Measurements from ENCODE around the gene GDE1. TPM values are rescaled to one million over a fixed set of nuclear protein-coding genes. Genes with fewer than 3 reads are reported as not detected.

The GDE1 gene
- total RNA-seq, 1 experiment from 2014 or later = 65.7 TPM

- DNase-seq (ENCODE audit: low spot score) (no peak), ATAC-seq (no peak)
- POLR2A ChIA-PET = interaction anchor here (1.5 kb wide), 1 partner anchor 21 kb away, joined by 3 read pairs; the partner anchor contains the start of gene CCP110
Observed at GRCh38 chr16:19503461-19504075, 18.3 kb downstream of the GDE1 start.

GRCh38 chr16:19502395-19503131, 19.3 kb downstream of the GDE1 start:
- Mint-ChIP-seq H3K27ac (no peak overlapping the region), H3K4me1 (no peaks in the 10 kb centered on the region), H3K9me3 (no peaks in the 10 kb centered on the region), H3K36me3 (peaks cover 60% of the 10 kb centered on the region), H3K4me3 (no peak overlapping the region), H3K27me3 (ENCODE audit: low read depth) (no peaks in the 10 kb centered on the region)
- POLR2A ChIA-PET = interaction anchor here (1.0 to 1.5 kb wide), 2 partner anchors 22 to 113 kb away, joined by 3 read pairs; partner anchors contain the start of gene CCP110
- ATAC-seq (peak; percentile 61), DNase-seq (ENCODE audit: low spot score) (peak; percentile 79)
- CTCF ChIA-PET = interaction anchor here (0.6 to 3.2 kb wide), 34 partner anchors 9 to 496 kb away, joined by 3 to 32 read pairs (median 4); partner anchors contain the start of genes CCP110, GDE1, TMC5 and VPS35L
- TF ChIP-seq CTCF (IDR thresholded peaks at IDR 0.05) = peak; percentile 63
- TF ChIP-seq ZNF512 (CRISPR knock-in tag; IDR thresholded peaks at IDR 0.05; ENCODE audit: borderline replicate concordance) = no peak
- peak; percentile 95; the same call in 1 of the 2 replicates for TF ChIP-seq ZNF121 (CRISPR knock-in tag; IDR thresholded peaks at IDR 0.05)
- TF ChIP-seq GTF2I (CRISPR knock-in tag; conservative IDR thresholded peaks at IDR 0.05) = peak; percentile 95

More at GRCh38 chr16:19503461-19504075, 18.3 kb downstream of the GDE1 start:
- TF ChIP-seq JAZF1 (CRISPR knock-in tag; IDR thresholded peaks at IDR 0.05) = no peak
- no peak for TF ChIP-seq SMAD4 (CRISPR knock-in tag; IDR thresholded peaks at IDR 0.05)
- TF ChIP-seq NR3C1 (CRISPR knock-in tag; conservative IDR thresholded peaks at IDR 0.05; ENCODE audit: low read depth) = no peak
- TF ChIP-seq TEAD4 (CRISPR knock-in tag; IDR thresholded peaks at IDR 0.05) = no peak
- TF ChIP-seq CDX4 (CRISPR knock-in tag; IDR thresholded peaks at IDR 0.05; ENCODE audit: borderline replicate concordance) = no peak
- TF ChIP-seq ZBTB21 (CRISPR knock-in tag; IDR thresholded peaks at IDR 0.05; ENCODE audit: borderline replicate concordance) = no peak
- TF ChIP-seq TEAD1 (CRISPR knock-in tag; IDR thresholded peaks at IDR 0.05) = no peak
- TF ChIP-seq SMAD3 (CRISPR knock-in tag; IDR thresholded peaks at IDR 0.05; ENCODE audit: borderline replicate concordance) = no peak
- no peak for TF ChIP-seq ZNF121 (CRISPR knock-in tag; IDR thresholded peaks at IDR 0.05)
- TF ChIP-seq ELF4 (CRISPR knock-in tag; IDR thresholded peaks at IDR 0.05; ENCODE audit: low read depth) = no peak
- no peak for TF ChIP-seq ETV6 (CRISPR knock-in tag; IDR thresholded peaks at IDR 0.05)
- no peak overlapping the region for H3K27ac Mint-ChIP-seq
- H3K4me1 Mint-ChIP-seq = no peaks in the 10 kb centered on the region
- H3K4me3 Mint-ChIP-seq = no peak overlapping the region
- CTCF ChIA-PET = interaction anchor here (1.0 to 3.2 kb wide), 13 partner anchors 11 to 418 kb away, joined by 3 to 32 read pairs (median 10); partner anchors contain the start of genes CCP110 and VPS35L
- H3K27me3 Mint-ChIP-seq (ENCODE audit: low read depth) = no peaks in the 10 kb centered on the region
- no peaks in the 10 kb centered on the region for H3K9me3 Mint-ChIP-seq
- peaks cover 57% of the 10 kb centered on the region for H3K36me3 Mint-ChIP-seq

- Mint-ChIP-seq H3K27ac (no peak overlapping the region; the same call in 1 of the 2 replicates), H3K36me3 (peaks cover 40% of the 10 kb centered on the region), H3K4me3 (no peak overlapping the region), H3K4me1 (no peaks in the 10 kb centered on the region), H3K9me3 (no peaks in the 10 kb centered on the region), H3K27me3 (ENCODE audit: low read depth) (no peaks in the 10 kb centered on the region)
- DNase-seq (ENCODE audit: low spot score) (no peak), ATAC-seq (no peak)
- POLR2A ChIA-PET = no interaction called here
- CTCF ChIA-PET = no interaction called here
- TF ChIP-seq MLX (CRISPR knock-in tag; IDR thresholded peaks at IDR 0.05) (no peak), AFF4 (CRISPR knock-in tag; IDR thresholded peaks at IDR 0.05; ENCODE audit: borderline replicate concordance) (no peak), E2F5 (CRISPR knock-in tag; IDR thresholded peaks at IDR 0.05) (no peak), HMGXB4 (CRISPR knock-in tag; IDR thresholded peaks at IDR 0.05) (no peak)
Observed at GRCh38 chr16:19499481-19499880, 22.4 kb downstream of the GDE1 start.
